Measurements from ENCODE around the gene ILKAP.

DNA sequence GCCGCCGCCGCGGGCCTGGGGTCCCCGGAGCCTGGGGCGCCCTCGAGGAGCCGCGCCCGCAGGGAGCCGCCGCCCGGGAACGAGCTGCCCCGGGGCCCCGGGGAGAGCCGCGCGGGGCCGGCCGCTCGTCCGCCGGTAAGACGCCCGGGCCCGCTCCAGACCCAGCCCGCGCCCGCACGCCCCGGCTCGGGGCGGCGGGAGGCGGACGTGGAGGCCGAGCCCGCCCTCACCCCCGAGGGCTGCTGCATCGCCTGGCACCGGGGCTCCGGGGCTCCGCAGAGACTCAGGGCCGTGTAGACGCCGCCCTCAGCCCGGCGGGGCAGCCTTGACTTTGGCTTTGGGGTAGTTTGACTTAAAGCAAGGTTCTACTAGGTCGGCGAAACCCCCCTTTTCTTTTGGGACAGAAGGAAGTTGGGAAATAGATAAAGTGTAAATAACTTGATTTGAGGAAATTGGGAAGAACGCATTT, 44.4 kb downstream of the ILKAP start:
- TF ChIP-seq, protein P1, sequence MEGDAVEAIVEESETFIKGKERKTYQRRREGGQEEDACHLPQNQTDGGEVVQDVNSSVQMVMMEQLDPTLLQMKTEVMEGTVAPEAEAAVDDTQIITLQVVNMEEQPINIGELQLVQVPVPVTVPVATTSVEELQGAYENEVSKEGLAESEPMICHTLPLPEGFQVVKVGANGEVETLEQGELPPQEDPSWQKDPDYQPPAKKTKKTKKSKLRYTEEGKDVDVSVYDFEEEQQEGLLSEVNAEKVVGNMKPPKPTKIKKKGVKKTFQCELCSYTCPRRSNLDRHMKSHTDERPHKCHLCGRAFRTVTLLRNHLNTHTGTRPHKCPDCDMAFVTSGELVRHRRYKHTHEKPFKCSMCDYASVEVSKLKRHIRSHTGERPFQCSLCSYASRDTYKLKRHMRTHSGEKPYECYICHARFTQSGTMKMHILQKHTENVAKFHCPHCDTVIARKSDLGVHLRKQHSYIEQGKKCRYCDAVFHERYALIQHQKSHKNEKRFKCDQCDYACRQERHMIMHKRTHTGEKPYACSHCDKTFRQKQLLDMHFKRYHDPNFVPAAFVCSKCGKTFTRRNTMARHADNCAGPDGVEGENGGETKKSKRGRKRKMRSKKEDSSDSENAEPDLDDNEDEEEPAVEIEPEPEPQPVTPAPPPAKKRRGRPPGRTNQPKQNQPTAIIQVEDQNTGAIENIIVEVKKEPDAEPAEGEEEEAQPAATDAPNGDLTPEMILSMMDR (conservative IDR thresholded peaks at IDR 0.05; ENCODE audit: low read depth, low read length), result no peak
- no peak for TF ChIP-seq SMC3 (IDR thresholded peaks at IDR 0.05; ENCODE audit: low read depth, low read length)
- TF ChIP-seq POLR2A (IDR thresholded peaks at IDR 0.05; ENCODE audit: low read depth, low read length), result no peak
- no peak for TF ChIP-seq RAD21 (IDR thresholded peaks at IDR 0.05; ENCODE audit: low read length)
- TF ChIP-seq, protein P2, sequence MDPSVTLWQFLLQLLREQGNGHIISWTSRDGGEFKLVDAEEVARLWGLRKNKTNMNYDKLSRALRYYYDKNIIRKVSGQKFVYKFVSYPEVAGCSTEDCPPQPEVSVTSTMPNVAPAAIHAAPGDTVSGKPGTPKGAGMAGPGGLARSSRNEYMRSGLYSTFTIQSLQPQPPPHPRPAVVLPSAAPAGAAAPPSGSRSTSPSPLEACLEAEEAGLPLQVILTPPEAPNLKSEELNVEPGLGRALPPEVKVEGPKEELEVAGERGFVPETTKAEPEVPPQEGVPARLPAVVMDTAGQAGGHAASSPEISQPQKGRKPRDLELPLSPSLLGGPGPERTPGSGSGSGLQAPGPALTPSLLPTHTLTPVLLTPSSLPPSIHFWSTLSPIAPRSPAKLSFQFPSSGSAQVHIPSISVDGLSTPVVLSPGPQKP (IDR thresholded peaks at IDR 0.05; ENCODE audit: borderline replicate concordance, low read depth, low read length), result no peak
- TF ChIP-seq MAFK (IDR thresholded peaks at IDR 0.05; ENCODE audit: low read depth, low read length), result no peak
- TF ChIP-seq MXI1 (IDR thresholded peaks at IDR 0.05; ENCODE audit: borderline replicate concordance, low read depth, low read length), result no peak
- no peak for TF ChIP-seq MAZ (IDR thresholded peaks at IDR 0.05; ENCODE audit: borderline replicate concordance, low read depth, low read length)
- TF ChIP-seq RFX5 (IDR thresholded peaks at IDR 0.05; ENCODE audit: low read depth, low read length), result no peak
- TF ChIP-seq, protein P3, sequence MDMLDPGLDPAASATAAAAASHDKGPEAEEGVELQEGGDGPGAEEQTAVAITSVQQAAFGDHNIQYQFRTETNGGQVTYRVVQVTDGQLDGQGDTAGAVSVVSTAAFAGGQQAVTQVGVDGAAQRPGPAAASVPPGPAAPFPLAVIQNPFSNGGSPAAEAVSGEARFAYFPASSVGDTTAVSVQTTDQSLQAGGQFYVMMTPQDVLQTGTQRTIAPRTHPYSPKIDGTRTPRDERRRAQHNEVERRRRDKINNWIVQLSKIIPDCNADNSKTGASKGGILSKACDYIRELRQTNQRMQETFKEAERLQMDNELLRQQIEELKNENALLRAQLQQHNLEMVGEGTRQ (IDR thresholded peaks at IDR 0.05; ENCODE audit: low read depth, low read length), result no peak
- no peak for TF ChIP-seq FOS (IDR thresholded peaks at IDR 0.05; ENCODE audit: low read depth, low read length)
- no peak for TF ChIP-seq BHLHE40 (IDR thresholded peaks at IDR 0.05; ENCODE audit: low read depth, low read length)
